SK-N-MC (cell line): ENCODE results near the gene RETREG2.

Experiments
- EZH2 ChIP-seq: fragments of 200-600 bp; sonication (generic); IDR thresholded peaks from one replicate; pipeline ENCODE4 v1.6.1; 2017; ENCODE audit warnings: antibody characterized with exemption
- FOXP2 ChIP-seq: optimal IDR thresholded peaks from 2 replicates; pipeline ENCODE3; 2011; ENCODE audit warnings: mild to moderate bottlenecking, moderate library complexity; ENCODE audit not compliant: insufficient read depth; ENCODE audit errors: extremely low read length, control extremely low read depth
- POLR2AphosphoS5 ChIP-seq: IDR thresholded peaks from 2 replicates; pipeline ENCODE4 v1.6.1; 2012; ENCODE audit warnings: mild to moderate bottlenecking, low read depth, low read length, borderline replicate concordance

DNA sequence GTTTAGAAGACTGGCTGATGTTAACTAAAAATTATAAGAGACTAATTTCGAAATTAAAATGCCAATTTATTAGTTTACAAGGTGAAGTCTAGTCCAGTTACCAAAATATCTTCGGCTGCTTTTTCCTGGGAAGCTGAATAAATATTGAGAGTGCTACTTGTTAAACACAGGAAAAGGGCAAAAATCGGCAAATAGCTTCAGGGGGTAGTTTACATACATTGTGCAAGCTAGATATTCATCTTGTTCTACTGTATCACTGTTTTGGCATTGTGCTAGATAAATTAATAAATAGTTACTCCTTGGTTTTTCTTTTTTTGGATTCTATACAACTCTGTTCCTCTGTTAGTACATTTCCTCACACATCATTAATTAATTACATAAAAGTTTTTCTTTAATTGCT, 46.7 kb upstream of the RETREG2 start:
- TF ChIP-seq POLR2AphosphoS5 (no peak), EZH2 (no peak), FOXP2 (no peak)
